Activated naive CD4-positive, alpha-beta T cell treated with anti-CD3 and anti-CD28 coated beads, Interleukin-2, amount 50 U/mL, for 72 hours (primary cell): ENCODE data around the gene ELP4. TPM values are rescaled to one million over a fixed set of nuclear protein-coding genes. Genes with fewer than 3 reads are reported as not detected.

Experiments used
- ATAC-seq, 2 donors: fragments of 150-1000 bp; cut with Tn5 transposase; 2 replicates each; pipeline ENCODE4 v1.10.0; 2021; ENCODE audit warnings: mild to moderate bottlenecking in 2 of 2, moderate library complexity in 2 of 2
- DNase-seq, 2 donors: peaks; one replicate each; pipeline ENCODE4 v3.0.0; 2021 to 2022; ENCODE audit warnings: low spot score in 2 of 2
- H3K27ac Mint-ChIP-seq, 2 donors: one replicate each; pipeline ENCODE4 v1.8.0; 2022; ENCODE audit warnings: mild to moderate bottlenecking in 2 of 2, mixed read lengths in 2 of 2
- H3K36me3 Mint-ChIP-seq, 2 donors: one replicate each; pipeline ENCODE4 v1.8.0; 2022; ENCODE audit warnings: mixed read lengths in 2 of 2
- H3K9me3 Mint-ChIP-seq, 2 donors: one replicate each; pipeline ENCODE4 v1.8.0; 2022; ENCODE audit warnings: mixed read lengths in 2 of 2
- total RNA-seq, 2 donors: library from RNA; stranded (reverse); gene quantifications; one replicate each; pipeline ENCODE4 v1.2.3, GENCODE V29; 2022

ELP4 gene
- total RNA-seq, 2 donors from 2014 or later, result 19.1 to 22.7 TPM

DNA sequence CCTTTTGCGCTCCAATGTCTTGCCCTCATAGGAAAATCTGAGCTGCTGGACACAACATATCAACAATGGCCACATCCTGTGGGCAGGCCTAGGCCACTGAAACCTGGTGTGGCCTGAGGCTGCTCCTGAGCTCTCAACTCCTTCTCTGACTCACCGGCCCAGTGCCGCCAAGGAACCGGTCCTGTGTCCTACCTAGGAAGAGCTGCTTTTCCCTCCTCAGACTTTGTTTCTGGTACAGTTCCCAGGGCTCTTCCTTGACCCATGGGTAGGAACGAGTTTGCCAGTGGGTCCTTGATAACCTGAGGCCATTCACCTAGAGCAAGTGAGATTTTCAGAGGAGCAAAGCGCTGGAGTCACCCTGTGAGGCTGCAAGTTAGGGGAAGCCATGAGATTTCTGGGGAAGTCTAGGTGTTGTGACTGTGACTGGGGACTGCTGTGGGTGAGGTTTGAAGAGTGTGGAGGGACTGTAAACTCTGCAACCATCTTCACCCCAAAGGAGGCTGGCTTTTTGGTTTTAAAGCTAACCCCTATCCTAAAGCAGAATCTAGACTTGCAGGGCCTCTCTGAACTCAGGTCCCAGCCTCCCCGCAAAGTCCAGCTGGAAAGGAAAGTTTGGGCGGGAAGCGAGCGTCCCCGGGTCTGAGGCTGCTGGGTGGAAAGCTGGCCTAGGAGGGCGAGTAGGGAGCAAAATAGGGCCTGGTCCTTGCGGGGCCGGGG is 313.5 kb downstream of the ELP4 start:
- Mint-ChIP-seq H3K9me3 (peaks cover 2 to 5% of the 10 kb centered on the region in 2 donors), H3K36me3 (peaks cover 20 to 54% of the 10 kb centered on the region in 2 donors)
- ATAC-seq, result no peak

DNA sequence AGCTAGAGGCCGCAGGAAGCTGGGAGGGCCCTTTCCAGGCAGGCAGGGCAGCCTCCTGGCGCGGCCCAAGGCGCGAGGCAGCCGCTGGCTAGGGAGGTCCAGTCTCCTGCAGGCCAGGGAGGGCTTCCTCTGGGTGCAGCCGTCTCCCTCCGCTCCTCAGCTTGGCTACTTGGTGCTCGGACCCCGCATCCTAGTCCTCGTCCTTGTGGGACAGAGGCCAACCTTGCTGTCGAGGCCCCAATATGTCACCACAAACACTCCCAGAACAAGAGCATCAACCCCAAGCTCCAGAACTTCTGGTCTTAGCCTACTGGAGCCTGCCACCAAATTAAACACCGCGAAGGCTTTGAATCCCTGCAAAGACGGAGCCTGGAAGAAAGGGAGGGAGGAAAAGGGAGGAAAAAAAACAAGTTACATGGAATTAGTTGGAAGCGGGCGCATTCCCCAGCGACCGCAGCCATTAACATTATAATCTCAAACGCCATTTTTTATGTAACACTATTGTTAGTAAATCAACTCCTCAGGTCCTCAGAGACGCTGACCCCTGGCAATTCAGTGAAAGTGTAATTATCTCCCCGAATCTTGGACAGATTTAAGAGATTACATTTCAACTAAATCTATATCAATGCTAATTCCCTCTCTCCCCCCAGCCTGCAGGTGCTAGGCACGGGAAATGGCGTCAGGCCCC is 314.2 kb downstream of the ELP4 start:
- no peak for ATAC-seq

More for the DNA sequence above, 313.5 kb downstream of the ELP4 start:
- peak in 1 of 2 donors; percentile 4 for DNase-seq
- no peak overlapping the region for H3K27ac Mint-ChIP-seq

DNA sequence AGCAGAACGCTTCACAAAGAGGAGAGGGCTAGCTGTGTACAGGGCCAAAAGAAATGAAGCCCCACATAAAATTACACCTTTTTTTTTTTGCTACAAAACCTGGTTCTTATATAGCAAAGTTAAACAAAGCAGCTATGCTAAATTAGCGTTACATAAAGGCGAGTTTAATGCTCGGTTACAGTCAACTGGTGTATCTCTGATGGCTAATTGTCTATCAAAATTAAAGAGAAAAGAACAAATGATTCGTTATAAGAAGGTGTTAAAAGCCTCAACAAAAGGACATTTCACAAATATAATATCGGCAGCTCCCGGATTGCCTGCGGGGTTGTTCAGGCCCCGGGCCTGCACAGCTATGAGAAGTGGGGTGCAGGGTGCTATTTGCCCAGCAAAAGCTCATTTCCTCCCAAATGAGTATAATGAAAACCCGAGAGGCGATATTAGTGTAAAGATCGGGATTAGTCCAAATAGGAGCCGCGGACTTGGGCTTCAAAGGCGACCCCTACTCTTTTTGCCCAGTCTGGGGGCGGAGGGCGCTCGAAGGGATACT is 314.8 kb downstream of the ELP4 start:
- peaks cover 22 to 47% of the 10 kb centered on the region in 2 donors for H3K36me3 Mint-ChIP-seq
- H3K27ac Mint-ChIP-seq, result peak overlapping the region in 1 of 2 donors; percentile 94
- no peak for DNase-seq

More for the DNA sequence above, 314.2 kb downstream of the ELP4 start:
- no peak for DNase-seq
- Mint-ChIP-seq H3K27ac (peak overlapping the region in 1 of 2 donors; percentile 14), H3K36me3 (peaks cover 22 to 47% of the 10 kb centered on the region in 2 donors), H3K9me3 (peaks cover 2 to 5% of the 10 kb centered on the region in 2 donors)

DNA sequence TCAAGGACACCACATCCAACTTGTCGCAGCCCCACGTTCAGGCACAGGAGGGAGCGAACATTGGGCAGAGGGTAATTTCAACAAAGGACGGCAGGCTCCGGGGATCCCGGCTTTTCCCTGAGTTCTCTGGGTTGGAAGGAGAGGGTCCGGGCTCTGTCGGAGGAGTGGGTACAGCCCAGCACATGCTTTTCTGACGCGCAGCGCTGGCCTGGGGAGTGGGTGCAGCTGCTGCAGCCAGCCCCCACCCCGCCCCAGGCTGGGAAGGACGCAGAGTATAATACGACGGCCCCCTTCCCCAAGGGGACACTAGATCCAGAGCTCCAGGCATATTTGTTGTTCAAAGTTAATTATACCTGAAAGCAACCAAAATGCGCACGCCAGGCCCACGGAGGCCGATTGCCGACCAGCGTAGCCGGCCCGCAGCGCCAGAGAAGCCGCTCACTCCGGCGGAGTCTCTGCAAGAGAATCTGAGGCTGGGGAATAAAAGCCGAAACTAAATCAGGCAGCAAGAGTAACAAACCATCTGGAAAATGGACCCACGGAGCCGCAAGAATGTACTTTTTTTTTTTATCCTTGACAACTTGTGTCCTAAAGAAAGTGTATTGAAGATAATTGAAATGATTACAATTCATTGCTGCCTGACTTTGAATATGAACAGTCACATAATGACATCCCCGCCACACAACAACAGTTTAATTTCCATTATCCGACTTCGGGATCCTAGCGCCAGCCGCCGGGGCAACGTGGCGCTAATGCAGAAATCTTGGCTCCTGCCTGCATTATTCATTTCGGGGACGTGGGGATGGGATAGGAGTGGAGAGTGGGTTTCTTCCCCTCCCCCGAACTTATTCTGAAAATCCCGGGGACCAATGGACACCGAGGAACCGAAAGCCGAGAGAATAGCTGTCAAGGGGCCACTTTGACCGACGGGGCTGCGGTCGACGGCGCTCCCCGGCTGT is 315.6 kb downstream of the ELP4 start:
- Mint-ChIP-seq H3K9me3 (peaks cover 2 to 5% of the 10 kb centered on the region in 2 donors), H3K27ac (peak overlapping the region in 1 of 2 donors; percentile 94), H3K36me3 (peaks cover 22 to 47% of the 10 kb centered on the region in 2 donors)
- no peak for ATAC-seq
- DNase-seq, result no peak

More for the DNA sequence above, 314.8 kb downstream of the ELP4 start:
- H3K9me3 Mint-ChIP-seq, result peaks cover 2 to 5% of the 10 kb centered on the region in 2 donors
- ATAC-seq, result no peak

GRCh38 chr11:31825838-31826484 is 316.4 kb downstream of the ELP4 start:
- Mint-ChIP-seq H3K9me3 (peaks cover 2 to 5% of the 10 kb centered on the region in 2 donors), H3K36me3 (peaks cover 22 to 47% of the 10 kb centered on the region in 2 donors), H3K27ac (no peak overlapping the region)
- DNase-seq, result no peak
- no peak for ATAC-seq

DNA sequence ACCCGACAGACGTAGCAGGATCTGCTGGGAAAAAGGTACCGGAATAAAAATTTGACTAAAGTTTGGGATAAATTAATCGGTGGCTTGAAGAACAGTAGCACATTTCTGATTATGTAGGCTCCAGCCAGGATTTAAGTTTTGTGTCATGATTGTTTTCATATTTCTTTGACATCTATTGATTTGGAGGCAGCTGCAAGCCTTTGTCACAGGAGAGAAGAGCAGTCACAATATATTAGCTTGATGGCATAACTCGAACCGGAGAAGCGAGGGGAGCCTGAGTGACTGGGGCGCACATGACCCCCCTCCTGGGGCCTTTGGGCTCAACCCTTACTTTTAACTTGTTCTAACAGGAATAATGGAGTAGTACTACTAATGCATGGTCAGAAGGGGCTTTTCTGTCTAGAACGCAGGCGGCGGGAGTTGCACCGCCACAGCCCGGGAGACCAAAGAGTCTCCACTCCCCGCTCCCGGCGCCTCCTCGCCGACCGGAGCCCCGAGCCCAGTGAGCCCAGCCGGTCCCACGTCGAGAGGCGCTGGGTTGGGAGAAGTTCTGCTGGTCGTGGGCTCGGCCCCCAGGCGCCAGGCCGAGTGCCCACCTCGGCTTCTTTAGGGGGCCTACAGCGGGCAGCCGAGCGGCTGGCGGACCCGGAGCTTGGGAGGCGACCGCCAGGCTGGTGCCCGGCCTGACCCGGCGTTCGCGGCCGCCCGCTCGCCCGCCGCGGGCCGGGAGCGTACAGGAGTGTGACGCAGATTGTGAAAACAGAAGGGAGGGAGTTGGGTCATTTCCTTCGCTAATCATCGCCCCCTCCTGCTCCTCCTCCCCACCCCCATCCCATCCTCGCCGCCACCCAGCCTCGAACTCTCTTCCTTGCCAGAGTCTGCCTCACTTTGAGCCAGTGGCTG is 317.2 kb downstream of the ELP4 start:
- H3K36me3 Mint-ChIP-seq, result peaks cover 22 to 40% of the 10 kb centered on the region in 2 donors
- no peak overlapping the region for H3K27ac Mint-ChIP-seq

GRCh38 chr11:31827455-31828206 is 318.1 kb downstream of the ELP4 start:
- no peak for ATAC-seq
- H3K27ac Mint-ChIP-seq, result no peak overlapping the region

More for the DNA sequence above, 317.2 kb downstream of the ELP4 start:
- DNase-seq (no peak), ATAC-seq (no peak)
- peaks cover under 1 to 2% of the 10 kb centered on the region in 2 donors for H3K9me3 Mint-ChIP-seq

GRCh38 chr11:31828217-31828616 is 318.6 kb downstream of the ELP4 start:
- no peak for ATAC-seq
- no peaks in the 10 kb centered on the region for H3K9me3 Mint-ChIP-seq
- H3K27ac Mint-ChIP-seq, result no peak overlapping the region
- H3K36me3 Mint-ChIP-seq, result peaks cover 19 to 30% of the 10 kb centered on the region in 2 donors
- no peak for DNase-seq

More at GRCh38 chr11:31827455-31828206, 318.1 kb downstream of the ELP4 start:
- H3K9me3 Mint-ChIP-seq, result no peaks in the 10 kb centered on the region
- DNase-seq, result no peak
- H3K36me3 Mint-ChIP-seq, result peaks cover 22 to 34% of the 10 kb centered on the region in 2 donors

- Mint-ChIP-seq H3K9me3 (no peaks in the 10 kb centered on the region), H3K27ac (no peak overlapping the region), H3K36me3 (peaks cover 13 to 16% of the 10 kb centered on the region in 2 donors)
- no peak for DNase-seq
- ATAC-seq, result no peak
Measured at GRCh38 chr11:31830406-31830805, 320.8 kb downstream of the ELP4 start.

- no peak for ATAC-seq
- no peak overlapping the region for H3K27ac Mint-ChIP-seq
- DNase-seq, result no peak
- no peaks in the 10 kb centered on the region for H3K9me3 Mint-ChIP-seq
- H3K36me3 Mint-ChIP-seq, result no peaks in the 10 kb centered on the region
Measured at GRCh38 chr11:31834237-31834636, 324.7 kb downstream of the ELP4 start.

Other genes starting within 250 kb of the ELP4 start
- under 1 TPM in 1 of 2 donors, not detected in 1; 0.47 TPM for gene DCDC1, start 140.0 kb upstream of the ELP4 start, total RNA-seq
- gene DNAJC24, start 139.9 kb upstream of the ELP4 start, total RNA-seq, result 10 to 100 TPM; 13.3 to 14.9 TPM
- gene IMMP1L, start 145 bp upstream of the ELP4 start, total RNA-seq, result 10 to 100 TPM; 20.9 to 22.5 TPM